Measurements from ENCODE around the gene RBM7.

- no peak for TF ChIP-seq CTCF (IDR thresholded peaks at IDR 0.05)
- no peak for TF ChIP-seq POLR2A (IDR thresholded peaks at IDR 0.05)
These were observed 37.5 kb upstream of the RBM7 start for GRCh38 chr11:114362958-114363357.

Measured in right lobe of liver (tissue), 4 donors.